Measurements from ENCODE around the gene KLF11. TPM values are rescaled to one million over a fixed set of nuclear protein-coding genes. Genes with fewer than 3 reads are reported as not detected.

Gene KLF11
- total RNA-seq, 2 donors from 2014 or later: 9.3 to 13.1 TPM

DNA sequence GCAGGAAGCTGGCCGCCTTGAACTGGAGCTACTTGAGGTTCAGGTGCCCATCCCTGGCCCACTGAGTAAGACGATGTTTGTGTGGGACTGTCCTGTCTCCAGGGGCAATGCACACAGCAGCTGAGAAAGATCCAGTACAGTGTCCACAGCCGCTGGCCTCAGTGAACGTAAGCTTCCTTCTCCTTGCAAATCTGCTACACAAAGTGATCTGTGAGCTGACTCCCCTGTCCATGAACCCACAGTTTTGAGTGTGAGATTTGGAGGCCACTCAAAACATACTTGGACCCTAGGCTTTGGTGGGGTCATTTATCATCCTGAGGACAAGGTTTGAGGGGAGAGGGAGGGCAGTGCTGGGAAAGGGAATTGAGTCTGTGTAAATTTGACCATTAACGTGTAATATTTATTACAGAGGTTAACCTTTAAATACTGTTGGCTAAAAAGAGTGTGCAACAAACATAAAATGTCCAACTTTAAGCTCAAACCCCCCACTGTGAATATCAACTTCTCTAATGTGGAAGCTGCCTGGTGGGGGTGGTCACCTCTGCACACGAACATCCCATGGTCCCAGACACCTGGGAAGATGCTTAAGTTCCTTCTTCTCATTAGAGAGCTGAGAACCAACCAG is 41.8 kb downstream of the KLF11 start:
- WGBS, 2 experiments (ENCODE audit: insufficient coverage in 1 of 2, insufficient read length in 1 of 2): 71 to 75% methylated on average over 4 to 5 of the region's 6 CpGs
- Histone ChIP-seq H3K27ac (ENCODE audit: low read depth, low read length) (no peak overlapping the region), H3K36me3 (ENCODE audit: control insufficient read depth, insufficient read depth, low read length) (no peaks in the 10 kb centered on the region), H3K9me3 (ENCODE audit: control insufficient read depth, low read length) (no peaks in the 10 kb centered on the region), H3K4me1 (ENCODE audit: control insufficient read depth, insufficient read depth, low read length) (no peaks in the 10 kb centered on the region), H3K9ac (ENCODE audit: extremely low read depth, low read length, poor library complexity, severe bottlenecking) (no peak overlapping the region), H3K27me3 (ENCODE audit: control insufficient read depth, insufficient read depth, low read length, poor library complexity, severe bottlenecking) (peaks cover 48% of the 10 kb centered on the region), H3K4me3 (ENCODE audit: low read length) (no peak overlapping the region)
- no peak overlapping the region for H3K27ac Mint-ChIP-seq
- no peak for DNase-seq
- H3K4me1 Mint-ChIP-seq: no peaks in the 10 kb centered on the region
- H3K9me3 Mint-ChIP-seq: no peaks in the 10 kb centered on the region
- H3K27me3 Mint-ChIP-seq (ENCODE audit: insufficient read depth): peaks cover 41% of the 10 kb centered on the region
- no peak overlapping the region for H3K4me3 Mint-ChIP-seq
- H3K36me3 Mint-ChIP-seq (ENCODE audit: low read depth): no peaks in the 10 kb centered on the region
- TF ChIP-seq, protein P1, sequence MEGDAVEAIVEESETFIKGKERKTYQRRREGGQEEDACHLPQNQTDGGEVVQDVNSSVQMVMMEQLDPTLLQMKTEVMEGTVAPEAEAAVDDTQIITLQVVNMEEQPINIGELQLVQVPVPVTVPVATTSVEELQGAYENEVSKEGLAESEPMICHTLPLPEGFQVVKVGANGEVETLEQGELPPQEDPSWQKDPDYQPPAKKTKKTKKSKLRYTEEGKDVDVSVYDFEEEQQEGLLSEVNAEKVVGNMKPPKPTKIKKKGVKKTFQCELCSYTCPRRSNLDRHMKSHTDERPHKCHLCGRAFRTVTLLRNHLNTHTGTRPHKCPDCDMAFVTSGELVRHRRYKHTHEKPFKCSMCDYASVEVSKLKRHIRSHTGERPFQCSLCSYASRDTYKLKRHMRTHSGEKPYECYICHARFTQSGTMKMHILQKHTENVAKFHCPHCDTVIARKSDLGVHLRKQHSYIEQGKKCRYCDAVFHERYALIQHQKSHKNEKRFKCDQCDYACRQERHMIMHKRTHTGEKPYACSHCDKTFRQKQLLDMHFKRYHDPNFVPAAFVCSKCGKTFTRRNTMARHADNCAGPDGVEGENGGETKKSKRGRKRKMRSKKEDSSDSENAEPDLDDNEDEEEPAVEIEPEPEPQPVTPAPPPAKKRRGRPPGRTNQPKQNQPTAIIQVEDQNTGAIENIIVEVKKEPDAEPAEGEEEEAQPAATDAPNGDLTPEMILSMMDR (conservative IDR thresholded peaks at IDR 0.05): no peak

DNA sequence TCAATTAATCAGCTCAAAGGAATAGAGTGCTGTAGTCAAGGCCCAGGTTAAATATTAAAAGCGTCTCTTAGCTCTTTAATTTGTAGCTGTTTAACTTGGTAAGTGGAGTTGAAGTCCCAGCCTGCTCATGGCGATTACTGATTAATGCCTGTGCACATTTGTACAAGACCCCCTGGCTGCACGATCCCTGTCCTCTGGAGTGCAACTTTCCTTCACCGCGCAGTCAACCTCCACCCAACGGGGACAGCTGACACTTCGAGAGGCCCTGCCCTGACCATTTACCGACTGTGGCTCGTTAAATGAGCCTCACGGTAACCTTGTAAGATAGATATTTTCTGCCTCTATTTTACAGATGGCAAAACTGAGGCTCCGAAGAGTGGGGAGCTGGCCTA is 42.3 kb downstream of the KLF11 start:
- DNase-seq: no peak
- TF ChIP-seq, protein P1 (conservative IDR thresholded peaks at IDR 0.05): no peak
- no peaks in the 10 kb centered on the region for H3K4me1 ChIP-seq (ENCODE audit: control insufficient read depth, insufficient read depth, low read length)
- Mint-ChIP-seq H3K4me1 (no peaks in the 10 kb centered on the region), H3K36me3 (ENCODE audit: low read depth) (no peaks in the 10 kb centered on the region), H3K9me3 (no peaks in the 10 kb centered on the region), H3K27me3 (ENCODE audit: insufficient read depth) (peaks cover 39% of the 10 kb centered on the region), H3K4me3 (no peak overlapping the region), H3K27ac (no peak overlapping the region)
- H3K27ac ChIP-seq (ENCODE audit: low read depth, low read length): no peak overlapping the region
- no peak overlapping the region for H3K9ac ChIP-seq (ENCODE audit: extremely low read depth, low read length, poor library complexity, severe bottlenecking)
- H3K9me3 ChIP-seq (ENCODE audit: control insufficient read depth, low read length): no peaks in the 10 kb centered on the region
- 94 to 96% methylated on average over 8 to 11 of the region's 11 CpGs for WGBS, 2 experiments (ENCODE audit: insufficient coverage in 1 of 2, insufficient read length in 1 of 2)
- H3K36me3 ChIP-seq (ENCODE audit: control insufficient read depth, insufficient read depth, low read length): no peaks in the 10 kb centered on the region
- H3K27me3 ChIP-seq (ENCODE audit: control insufficient read depth, insufficient read depth, low read length, poor library complexity, severe bottlenecking): peaks cover 43% of the 10 kb centered on the region
- no peak overlapping the region for H3K4me3 ChIP-seq (ENCODE audit: low read length)

DNA sequence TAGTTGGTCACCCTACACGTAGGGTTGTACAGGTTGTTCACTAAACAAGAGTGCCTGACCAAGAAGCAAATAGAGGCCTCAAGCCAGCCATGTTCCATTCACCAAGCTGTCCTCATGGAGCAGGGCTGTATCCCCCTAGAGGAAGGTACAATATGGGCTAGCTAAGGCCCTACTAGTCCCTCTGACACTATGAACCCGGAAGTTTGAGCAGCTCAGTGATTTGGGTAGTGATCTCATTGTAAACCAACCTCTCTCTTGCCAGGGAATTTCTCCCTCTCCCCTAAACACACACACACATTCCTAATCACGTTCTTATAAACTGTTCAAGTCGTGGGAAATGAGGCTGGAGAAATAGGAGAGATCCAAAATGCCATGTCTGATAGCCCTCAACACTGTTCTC is 43.6 kb downstream of the KLF11 start:
- Mint-ChIP-seq H3K9me3 (peaks cover 3% of the 10 kb centered on the region), H3K27me3 (ENCODE audit: insufficient read depth) (peaks cover 30% of the 10 kb centered on the region), H3K4me3 (no peak overlapping the region), H3K4me1 (no peaks in the 10 kb centered on the region), H3K27ac (no peak overlapping the region), H3K36me3 (ENCODE audit: low read depth) (no peaks in the 10 kb centered on the region)
- no peaks in the 10 kb centered on the region for H3K9me3 ChIP-seq (ENCODE audit: control insufficient read depth, low read length)
- WGBS, 2 experiments (ENCODE audit: insufficient coverage in 1 of 2, insufficient read length in 1 of 2): 78% methylated on average over 4 of the region's 4 CpGs; no CpG with 5 or more reads in 1 of the 2 experiments
- H3K9ac ChIP-seq (ENCODE audit: extremely low read depth, low read length, poor library complexity, severe bottlenecking): no peak overlapping the region
- no peak overlapping the region for H3K4me3 ChIP-seq (ENCODE audit: low read length)
- no peak overlapping the region for H3K27ac ChIP-seq (ENCODE audit: low read depth, low read length)
- TF ChIP-seq, protein P1 (conservative IDR thresholded peaks at IDR 0.05): no peak
- no peak for DNase-seq
- no peaks in the 10 kb centered on the region for H3K36me3 ChIP-seq (ENCODE audit: control insufficient read depth, insufficient read depth, low read length)
- H3K27me3 ChIP-seq (ENCODE audit: control insufficient read depth, insufficient read depth, low read length, poor library complexity, severe bottlenecking): peaks cover 31% of the 10 kb centered on the region
- H3K4me1 ChIP-seq (ENCODE audit: control insufficient read depth, insufficient read depth, low read length): no peaks in the 10 kb centered on the region
